ENCODE results near the gene FAM124B.

Gene FAM124B

GRCh38 chr2:224333726-224334482 lies 68.0 kb downstream of the FAM124B start:
- DNase-seq: no peak

- no peak for DNase-seq
Measured at GRCh38 chr2:224331698-224332097, 70.2 kb downstream of the FAM124B start.

DNA sequence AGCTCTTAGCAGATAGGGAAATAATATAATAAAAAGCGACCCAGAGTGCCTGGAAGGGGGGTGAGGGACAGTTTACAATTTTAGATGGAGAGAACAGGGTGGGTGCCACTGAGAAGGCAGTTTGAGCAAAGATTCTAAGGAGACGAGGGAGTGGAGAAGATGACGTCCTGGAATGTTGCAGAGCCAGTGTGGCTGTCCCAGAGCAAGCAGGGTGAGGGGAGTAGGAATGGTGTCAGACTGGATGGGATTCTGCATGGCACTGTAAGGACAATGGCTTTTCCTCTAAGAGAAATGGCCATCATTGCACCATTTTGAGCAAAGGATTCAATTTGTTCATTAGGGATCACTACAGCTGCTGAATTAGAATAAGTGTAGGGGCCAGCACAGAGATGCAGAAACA lies 73.1 kb downstream of the FAM124B start:
- no peak for DNase-seq

Data from KG1 (cell line).